ENCODE measurements around the gene TWF2. TPM values are rescaled to one million over a fixed set of nuclear protein-coding genes. Genes with fewer than 3 reads are reported as not detected.
A peak's percentile ranks its signal among the peaks of the same experiment; 100 is the strongest.
"Not testable (repeated sequence)": the region's sequence is repeated elsewhere in the genome, so short reads cannot be mapped to it uniquely, and the experiment has no call there.

The TWF2 gene
- total RNA-seq: 89.7 and 91.1 TPM in 2 replicates

DNA sequence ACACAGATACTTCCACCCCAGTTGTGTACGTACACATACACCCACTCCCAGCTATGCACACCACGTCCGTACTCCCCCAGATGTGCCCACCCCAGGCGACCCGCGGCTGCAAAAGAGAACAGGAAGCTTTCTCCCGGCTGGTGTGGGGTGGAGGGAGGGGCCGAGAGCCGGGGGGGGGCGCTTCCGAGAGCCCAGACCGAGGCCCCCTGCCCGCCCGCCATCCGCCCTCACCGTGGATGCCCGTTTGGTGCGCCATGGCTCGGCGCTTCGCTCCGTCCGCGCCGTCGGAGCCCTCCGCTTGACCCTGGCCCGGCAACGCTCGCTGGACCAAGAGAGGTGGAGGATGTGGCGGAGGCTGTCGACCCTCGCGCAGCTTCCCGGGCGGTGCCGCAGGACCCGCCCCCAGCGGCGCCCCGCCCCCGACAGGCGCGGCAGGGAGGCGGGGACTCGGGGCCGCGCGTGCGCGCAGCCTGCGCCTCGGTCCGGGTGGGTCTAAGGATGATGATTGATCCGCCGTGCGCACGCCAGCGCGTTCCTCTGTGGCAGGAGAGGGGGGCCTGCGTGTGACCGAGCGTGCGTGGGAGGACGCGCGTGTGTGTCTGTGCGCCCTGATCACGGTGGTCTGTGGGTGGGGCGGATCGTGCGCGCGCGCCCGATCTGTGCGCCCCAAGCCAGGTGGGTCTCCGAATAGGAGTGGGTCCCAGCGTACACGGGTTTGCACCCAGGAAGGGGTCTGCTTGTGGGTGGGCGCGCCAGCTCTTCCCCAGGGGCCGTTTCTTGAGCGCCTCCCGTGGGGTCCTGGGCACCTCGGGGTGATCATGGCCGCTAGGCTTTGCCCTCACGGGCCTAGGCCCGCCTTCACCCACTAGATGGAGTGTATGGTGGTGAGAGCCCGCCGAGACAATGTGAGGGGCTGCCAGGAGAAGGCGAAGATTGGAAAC, at the start of gene TWF2:
Gene TWF2, minus strand, starts transcription at position 398 of the 941 bp plus-strand sequence. Its CDS starts 142 bp downstream, at position 256.
- Mint-ChIP-seq H3K9me3 (no peaks in the 10 kb centered on the region), H3K36me3 (ENCODE audit: low read depth) (peaks cover 40% of the 10 kb centered on the region), H3K4me3 (ENCODE audit: low read depth) (peak within 1 kb of the TSS; percentile 96), H3K27ac (peak within 1 kb of the TSS; percentile 99), H3K27me3 (ENCODE audit: low read depth) (no peaks in the 10 kb centered on the region), H3K4me1 (ENCODE audit: low read depth) (peaks cover 51% of the 10 kb centered on the region)
- intact Hi-C loops (cut with micrococcal nuclease): loop anchor here (1.0 kb wide), 2 partner anchors 7 to 39 kb away; partner anchors contain the start of gene WDR82
- DNase-seq (ENCODE audit: low spot score): peak; percentile 83

GRCh38 chr3:52288674-52289073, 49.7 kb upstream of the TWF2 start:
- H3K4me3 Mint-ChIP-seq (ENCODE audit: low read depth): peak overlapping the region; percentile 89
- intact Hi-C loops (cut with micrococcal nuclease): no loop called here
- H3K9me3 Mint-ChIP-seq: no peaks in the 10 kb centered on the region
- DNase-seq (ENCODE audit: low spot score): no peak
- H3K36me3 Mint-ChIP-seq (ENCODE audit: low read depth): peaks cover 8% of the 10 kb centered on the region
- H3K27me3 Mint-ChIP-seq (ENCODE audit: low read depth): no peaks in the 10 kb centered on the region
- H3K27ac Mint-ChIP-seq: peak overlapping the region; percentile 100
- H3K4me1 Mint-ChIP-seq (ENCODE audit: low read depth): peaks cover 17% of the 10 kb centered on the region

- peaks cover 16% of the 10 kb centered on the region for H3K36me3 Mint-ChIP-seq (ENCODE audit: low read depth)
- DNase-seq (ENCODE audit: low spot score): no peak
- H3K4me1 Mint-ChIP-seq (ENCODE audit: low read depth): peaks cover 29% of the 10 kb centered on the region
- H3K27ac Mint-ChIP-seq: peak overlapping the region; percentile 100
- H3K4me3 Mint-ChIP-seq (ENCODE audit: low read depth): peak overlapping the region; percentile 89
- intact Hi-C loops (cut with micrococcal nuclease): loop anchor here (1.0 kb wide), 1 partner anchor 7 kb away; no protein-coding TSS in a partner anchor
- H3K27me3 Mint-ChIP-seq (ENCODE audit: low read depth): no peaks in the 10 kb centered on the region
- no peaks in the 10 kb centered on the region for H3K9me3 Mint-ChIP-seq
Observed at GRCh38 chr3:52286777-52287110, 47.8 kb upstream of the TWF2 start.

GRCh38 chr3:52284051-52284450, 45.1 kb upstream of the TWF2 start:
- H3K27me3 Mint-ChIP-seq (ENCODE audit: low read depth); H3K9me3 Mint-ChIP-seq; intact Hi-C loops (cut with micrococcal nuclease); H3K4me3 Mint-ChIP-seq (ENCODE audit: low read depth); H3K27ac Mint-ChIP-seq; DNase-seq (ENCODE audit: low spot score): not testable (repeated sequence)
- Mint-ChIP-seq H3K36me3 (ENCODE audit: low read depth) (peaks cover 13% of the 10 kb centered on the region), H3K4me1 (ENCODE audit: low read depth) (peaks cover 40% of the 10 kb centered on the region)

- Mint-ChIP-seq H3K27me3 (ENCODE audit: low read depth) (no peaks in the 10 kb centered on the region), H3K9me3 (no peaks in the 10 kb centered on the region), H3K4me3 (ENCODE audit: low read depth) (no peak overlapping the region), H3K36me3 (ENCODE audit: low read depth) (peaks cover 16% of the 10 kb centered on the region), H3K4me1 (ENCODE audit: low read depth) (peaks cover 37% of the 10 kb centered on the region), H3K27ac (peak overlapping the region; percentile 43)
- DNase-seq (ENCODE audit: low spot score): no peak
- intact Hi-C loops (cut with micrococcal nuclease): no loop called here
Observed at GRCh38 chr3:52283306-52283705, 44.3 kb upstream of the TWF2 start.

GRCh38 chr3:52281981-52282801, 43.2 kb upstream of the TWF2 start:
- no peaks in the 10 kb centered on the region for H3K9me3 Mint-ChIP-seq
- peaks cover 22% of the 10 kb centered on the region for H3K36me3 Mint-ChIP-seq (ENCODE audit: low read depth)
- no peak for DNase-seq (ENCODE audit: low spot score)
- H3K4me3 Mint-ChIP-seq (ENCODE audit: low read depth): no peak overlapping the region
- intact Hi-C loops (cut with micrococcal nuclease): no loop called here
- H3K4me1 Mint-ChIP-seq (ENCODE audit: low read depth): peaks cover 37% of the 10 kb centered on the region
- peak overlapping the region; percentile 90 for H3K27ac Mint-ChIP-seq
- H3K27me3 Mint-ChIP-seq (ENCODE audit: low read depth): no peaks in the 10 kb centered on the region

- no peaks in the 10 kb centered on the region for H3K27me3 Mint-ChIP-seq (ENCODE audit: low read depth)
- no peaks in the 10 kb centered on the region for H3K9me3 Mint-ChIP-seq
- intact Hi-C loops (cut with micrococcal nuclease): no loop called here
- peaks cover 39% of the 10 kb centered on the region for H3K36me3 Mint-ChIP-seq (ENCODE audit: low read depth)
- peak overlapping the region; percentile 93 for H3K4me3 Mint-ChIP-seq (ENCODE audit: low read depth)
- H3K4me1 Mint-ChIP-seq (ENCODE audit: low read depth): peaks cover 46% of the 10 kb centered on the region
- DNase-seq (ENCODE audit: low spot score): no peak
- peak overlapping the region; percentile 99 for H3K27ac Mint-ChIP-seq
Observed at GRCh38 chr3:52280050-52280461, 41.1 kb upstream of the TWF2 start.

DNA sequence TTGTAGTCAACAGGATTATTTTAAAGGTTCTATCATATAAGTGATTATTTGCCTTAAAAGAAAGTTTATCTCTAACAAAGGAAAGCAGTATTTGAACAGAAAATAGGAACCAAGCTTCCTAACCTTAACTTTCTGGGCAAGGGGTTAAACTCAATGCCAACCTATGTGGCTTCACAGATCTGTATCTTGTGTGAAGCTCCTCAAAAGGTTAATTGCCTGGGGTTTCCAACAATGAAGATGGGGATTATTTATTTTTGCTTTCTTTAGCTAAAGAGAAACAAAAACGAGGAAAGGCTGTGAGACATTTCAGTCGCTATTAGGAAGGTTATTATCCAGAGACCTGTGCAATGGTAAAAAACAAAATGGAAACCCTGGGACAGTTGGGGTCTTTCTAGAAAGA, 40.6 kb upstream of the TWF2 start:
- no peak for DNase-seq (ENCODE audit: low spot score)
- peaks cover 42% of the 10 kb centered on the region for H3K36me3 Mint-ChIP-seq (ENCODE audit: low read depth)
- H3K4me1 Mint-ChIP-seq (ENCODE audit: low read depth): peaks cover 47% of the 10 kb centered on the region
- no peaks in the 10 kb centered on the region for H3K9me3 Mint-ChIP-seq
- peak overlapping the region; percentile 99 for H3K27ac Mint-ChIP-seq
- no peaks in the 10 kb centered on the region for H3K27me3 Mint-ChIP-seq (ENCODE audit: low read depth)
- H3K4me3 Mint-ChIP-seq (ENCODE audit: low read depth): peak overlapping the region; percentile 93
- intact Hi-C loops (cut with micrococcal nuclease): loop anchor here (1.0 to 10.0 kb wide), 4 partner anchors 8 to 405 kb away; partner anchors contain the start of genes DUSP7, GLYCTK, GNL3 and PBRM1

- Mint-ChIP-seq H3K4me1 (ENCODE audit: low read depth) (peaks cover 57% of the 10 kb centered on the region), H3K36me3 (ENCODE audit: low read depth) (peaks cover 52% of the 10 kb centered on the region), H3K9me3 (no peaks in the 10 kb centered on the region), H3K27me3 (ENCODE audit: low read depth) (no peaks in the 10 kb centered on the region), H3K4me3 (ENCODE audit: low read depth) (peak within 1 kb of the TSS; percentile 98), H3K27ac (peak within 1 kb of the TSS; percentile 99)
- intact Hi-C loops (cut with micrococcal nuclease): loop anchor here (1.0 to 10.0 kb wide), 5 partner anchors 9 to 406 kb away; partner anchors contain the start of genes DUSP7, GLYCTK, GNL3 and PBRM1
- DNase-seq (ENCODE audit: low spot score): peak; percentile 95
Observed at GRCh38 chr3:52278510-52279069, 39.6 kb upstream of the TWF2 start, which contains the start of gene WDR82. Gene WDR82 (minus strand): TSS chr3:52278649. CDS start chr3:52278361, 288 bp downstream.

DNA sequence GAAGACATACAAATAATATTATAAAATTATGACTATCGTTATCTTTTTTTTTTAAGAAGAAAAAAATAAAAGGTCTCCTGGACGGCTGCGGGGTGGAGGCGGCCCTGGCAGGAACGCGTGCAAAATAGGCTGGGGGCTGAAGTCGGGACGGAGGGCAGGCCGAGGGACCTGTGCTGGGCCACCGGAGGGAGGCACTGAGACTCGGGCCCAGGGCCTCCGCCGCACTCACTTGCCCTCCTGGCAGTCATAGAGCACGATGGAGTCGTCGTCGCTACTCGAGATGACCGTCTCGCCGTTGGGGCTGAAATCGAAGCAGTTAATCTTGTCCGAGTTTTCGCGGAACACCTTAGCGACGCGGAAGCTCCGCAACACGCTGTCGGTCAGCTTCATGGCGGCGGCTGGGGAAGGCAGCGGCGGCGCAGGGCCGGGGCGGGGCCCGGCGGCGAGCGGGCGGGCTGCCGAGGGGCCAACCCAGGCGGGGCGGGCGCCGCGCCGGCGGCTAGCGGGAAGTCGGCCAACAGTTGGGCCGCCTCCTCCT, 39.1 kb upstream of the TWF2 start:
- peaks cover 54% of the 10 kb centered on the region for H3K36me3 Mint-ChIP-seq (ENCODE audit: low read depth)
- H3K27me3 Mint-ChIP-seq (ENCODE audit: low read depth): no peaks in the 10 kb centered on the region
- no peak for DNase-seq (ENCODE audit: low spot score)
- peak overlapping the region; percentile 99 for H3K27ac Mint-ChIP-seq
- intact Hi-C loops (cut with micrococcal nuclease): loop anchor here (1.0 to 10.0 kb wide), 5 partner anchors 25 to 407 kb away; partner anchors contain the start of genes DUSP7, GNL3, PBRM1 and TWF2
- H3K4me3 Mint-ChIP-seq (ENCODE audit: low read depth): peak overlapping the region; percentile 98
- peaks cover 58% of the 10 kb centered on the region for H3K4me1 Mint-ChIP-seq (ENCODE audit: low read depth)
- no peaks in the 10 kb centered on the region for H3K9me3 Mint-ChIP-seq

- peaks cover 60% of the 10 kb centered on the region for H3K36me3 Mint-ChIP-seq (ENCODE audit: low read depth)
- H3K4me3 Mint-ChIP-seq (ENCODE audit: low read depth): peak overlapping the region; percentile 98
- H3K27me3 Mint-ChIP-seq (ENCODE audit: low read depth): no peaks in the 10 kb centered on the region
- intact Hi-C loops (cut with micrococcal nuclease): loop anchor here (1.0 to 10.0 kb wide), 4 partner anchors 24 to 407 kb away; partner anchors contain the start of genes DUSP7, GNL3 and PBRM1
- H3K4me1 Mint-ChIP-seq (ENCODE audit: low read depth): peaks cover 62% of the 10 kb centered on the region
- H3K27ac Mint-ChIP-seq: peak overlapping the region; percentile 97
- DNase-seq (ENCODE audit: low spot score): peak; percentile 68
- no peaks in the 10 kb centered on the region for H3K9me3 Mint-ChIP-seq
Observed at GRCh38 chr3:52277071-52277964, 38.4 kb upstream of the TWF2 start.
